HG03060 (cell line): ENCODE data around the gene IL20RB.

ENCODE experiments used
- ATAC-seq: cut with Tn5 transposase; IDR thresholded peaks from one replicate; pipeline ENCODE4 v1.9.1; 2021; ENCODE audit warnings: low read depth, moderate number of reproducible peaks; ENCODE audit not compliant: unreplicated experiment

Gene IL20RB

GRCh38 chr3:137026701-137027100 is 68.9 kb downstream of the IL20RB start:
- ATAC-seq: no peak

DNA sequence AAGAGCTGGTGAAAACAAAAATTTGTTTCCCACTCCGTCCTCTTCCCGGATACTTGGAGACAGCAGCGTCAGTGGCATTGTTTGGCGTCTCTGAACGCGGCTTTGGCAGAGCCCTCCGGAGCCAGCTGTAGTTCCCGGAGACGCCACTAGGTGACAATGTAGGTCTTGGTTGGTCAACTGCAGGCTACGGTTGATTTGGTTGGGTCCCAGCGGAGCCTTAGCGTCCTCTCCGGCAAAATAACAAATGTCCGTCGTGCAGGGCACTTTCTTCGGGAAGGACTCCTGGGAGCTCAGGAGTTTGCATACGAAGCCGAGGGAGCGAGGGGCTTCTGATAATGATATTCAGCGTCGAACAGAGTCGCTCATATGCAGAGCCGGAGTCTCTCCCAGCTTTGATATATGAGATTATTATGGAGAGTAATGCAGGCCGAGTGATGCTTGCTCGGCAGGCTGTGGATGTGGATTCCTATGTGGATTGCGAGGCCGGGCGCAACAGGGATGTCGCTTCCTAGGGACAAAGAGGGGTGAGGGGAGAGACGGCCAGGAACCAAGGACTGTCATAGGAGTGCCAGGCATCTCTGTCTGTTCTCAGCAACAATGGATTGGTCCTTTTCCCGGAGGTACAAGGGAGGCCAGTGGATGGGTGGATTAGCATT is 74.8 kb downstream of the IL20RB start:
- ATAC-seq: no peak

- ATAC-seq: no peak
Measured at GRCh38 chr3:137035631-137036030, 77.8 kb downstream of the IL20RB start.

DNA sequence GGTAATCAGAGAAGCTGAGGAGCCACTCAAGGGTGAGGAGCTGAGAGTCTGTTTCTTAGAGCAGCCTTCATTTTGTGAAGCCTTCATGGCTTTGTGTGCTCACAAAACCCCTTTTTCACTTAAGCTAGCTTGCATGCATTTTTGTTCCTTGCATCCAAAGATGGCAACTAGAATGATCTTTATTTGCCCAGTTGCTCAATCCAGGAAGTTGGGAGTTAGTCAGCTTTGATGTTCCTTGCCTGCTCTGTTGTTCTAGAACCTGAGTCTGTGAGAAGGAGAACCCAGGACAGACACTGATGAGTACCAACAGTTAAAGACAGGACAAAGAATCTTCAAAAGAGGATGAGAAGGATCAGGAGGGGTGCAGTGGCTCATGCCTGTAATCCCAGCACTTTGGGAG is 81.8 kb downstream of the IL20RB start:
- ATAC-seq: no peak

GRCh38 chr3:137041251-137041650 is 83.5 kb downstream of the IL20RB start:
- ATAC-seq: no peak

DNA sequence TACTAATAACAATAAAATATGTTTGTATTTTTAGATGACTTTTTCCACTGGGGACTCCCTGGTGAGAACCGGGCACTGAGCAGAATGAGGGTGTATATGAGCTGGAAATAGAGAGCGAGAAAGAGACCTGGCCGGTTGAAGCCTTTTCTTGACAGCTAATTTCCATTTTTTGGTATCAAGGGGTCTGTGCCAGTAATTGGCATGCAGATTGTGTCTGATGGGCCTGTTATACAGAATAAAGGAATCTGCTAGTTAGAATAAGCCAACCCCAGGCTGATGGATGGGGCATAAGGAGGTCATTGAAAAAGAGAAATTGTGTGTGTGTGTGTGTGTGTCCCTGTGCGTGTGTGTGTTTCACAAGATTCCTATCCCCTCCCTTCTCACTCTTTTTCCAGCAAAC is 83.9 kb downstream of the IL20RB start:
- ATAC-seq: no peak

DNA sequence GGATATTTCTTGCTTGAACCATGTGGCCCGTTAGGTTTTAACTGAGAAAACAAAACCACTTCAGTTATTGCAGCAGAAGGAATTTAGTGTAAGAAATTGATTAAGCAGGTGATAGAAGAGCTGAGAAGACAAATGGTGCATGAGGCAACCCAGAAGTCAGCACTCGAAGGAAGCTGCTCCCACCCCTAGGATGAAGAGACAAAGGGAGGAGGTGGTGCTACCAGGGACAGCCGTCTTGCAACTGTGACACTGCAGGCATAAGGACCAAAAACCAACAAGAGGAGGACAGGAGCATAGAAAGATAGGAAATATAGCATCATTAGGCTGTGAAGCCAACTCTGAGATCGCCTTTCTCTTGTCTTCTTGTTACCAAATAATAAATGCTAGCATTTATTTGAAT is 89.0 kb downstream of the IL20RB start:
- ATAC-seq: no peak

- no peak for ATAC-seq
Measured at GRCh38 chr3:137047240-137047639, 89.5 kb downstream of the IL20RB start.

DNA sequence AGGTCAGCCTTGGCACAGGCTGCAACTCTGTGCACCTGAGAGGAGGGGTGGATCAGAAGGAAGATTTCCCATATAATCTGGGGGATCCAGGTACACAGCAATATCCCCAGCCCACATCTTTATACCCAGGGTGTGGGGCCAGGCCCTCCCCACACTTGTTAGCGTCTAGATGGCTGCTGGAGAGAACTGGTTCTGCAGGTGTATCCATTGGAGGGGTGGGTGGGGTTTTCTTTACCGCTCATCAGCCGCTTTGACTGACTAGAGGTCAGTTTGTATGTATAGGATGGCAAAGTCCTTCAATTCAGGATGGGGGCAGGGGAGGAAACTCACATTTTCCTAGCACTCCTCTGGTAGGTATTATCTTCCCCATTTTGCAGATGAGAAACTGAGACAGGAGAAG is 92.5 kb downstream of the IL20RB start:
- no peak for ATAC-seq

DNA sequence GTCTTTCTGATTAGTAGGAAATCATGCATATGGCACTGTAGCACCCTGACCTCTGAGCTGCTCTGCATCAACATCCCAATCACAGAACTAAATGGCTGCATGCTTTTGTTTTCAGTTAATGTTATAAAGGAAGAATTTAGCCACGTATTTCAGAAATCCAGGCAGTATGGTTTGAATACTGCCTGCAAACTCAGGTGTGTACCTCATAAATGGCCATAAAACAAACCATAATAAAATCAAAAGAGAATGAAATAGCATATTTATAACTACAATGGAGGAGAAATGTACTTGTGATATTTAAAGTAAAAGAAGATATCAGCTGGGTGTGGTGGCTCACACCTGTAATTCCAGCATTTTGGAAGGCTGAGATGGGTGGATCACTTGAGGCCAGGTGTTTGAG is 94.5 kb downstream of the IL20RB start:
- no peak for ATAC-seq
